RWPE2 (cell line): ENCODE measurements around the gene POLR1B.
"Not testable (repeated sequence)": the region's sequence is repeated elsewhere in the genome, so short reads cannot be mapped to it uniquely, and the experiment has no call there.

ENCODE experiments used
- ATAC-seq: fragments of 200-7000 bp; cut with Tn5 transposase; 3 replicates; pipeline ENCODE4 v1.9.1; 2021; ENCODE audit warnings: low read depth
- DNase-seq: peaks from one replicate; pipeline ENCODE4 v3.0.0-alpha.2; 2020; ENCODE audit warnings: low spot score
- H3K27ac ChIP-seq: fragments of 450-650 bp; 2 replicates; pipeline ENCODE4 v1.5.1; 2017; ENCODE audit warnings: mild to moderate bottlenecking; ENCODE audit not compliant: poor library complexity, severe bottlenecking
- H3K27me3 ChIP-seq: fragments of 250-450 bp; sonication (Bioruptor Pico); 2 replicates; pipeline ENCODE4 v1.5.1; 2021; ENCODE audit warnings: mild to moderate bottlenecking, moderate library complexity; ENCODE audit not compliant: insufficient read depth, poor library complexity, severe bottlenecking
- H3K36me3 ChIP-seq: fragments of 250-450 bp; sonication (Bioruptor Pico); 2 replicates; pipeline ENCODE4 v1.5.1; 2020; ENCODE audit warnings: low read depth, mild to moderate bottlenecking, moderate library complexity
- H3K4me1 ChIP-seq: fragments of 250-450 bp; sonication (Bioruptor Pico); 2 replicates; pipeline ENCODE4 v1.5.1; 2021; ENCODE audit warnings: mild to moderate bottlenecking, moderate library complexity; ENCODE audit not compliant: insufficient read depth, poor library complexity, severe bottlenecking
- H3K4me3 ChIP-seq: fragments of 250-450 bp; sonication (Bioruptor Pico); 2 replicates; pipeline ENCODE4 v1.5.1; 2021; ENCODE audit warnings: mild to moderate bottlenecking, moderate library complexity; ENCODE audit not compliant: severe bottlenecking
- H3K9me3 ChIP-seq: fragments of 250-450 bp; sonication (Bioruptor Pico); 2 replicates; pipeline ENCODE4 v1.5.1; 2021; ENCODE audit warnings: mild to moderate bottlenecking, moderate library complexity; ENCODE audit not compliant: severe bottlenecking
- TF ChIP-seq, protein P1 (sequence below): fragments of 450-650 bp; IDR thresholded peaks from one replicate; pipeline ENCODE4 v1.5.1; 2017; ENCODE audit warnings: mild to moderate bottlenecking, moderate library complexity; ENCODE audit not compliant: poor library complexity, severe bottlenecking

POLR1B gene

DNA sequence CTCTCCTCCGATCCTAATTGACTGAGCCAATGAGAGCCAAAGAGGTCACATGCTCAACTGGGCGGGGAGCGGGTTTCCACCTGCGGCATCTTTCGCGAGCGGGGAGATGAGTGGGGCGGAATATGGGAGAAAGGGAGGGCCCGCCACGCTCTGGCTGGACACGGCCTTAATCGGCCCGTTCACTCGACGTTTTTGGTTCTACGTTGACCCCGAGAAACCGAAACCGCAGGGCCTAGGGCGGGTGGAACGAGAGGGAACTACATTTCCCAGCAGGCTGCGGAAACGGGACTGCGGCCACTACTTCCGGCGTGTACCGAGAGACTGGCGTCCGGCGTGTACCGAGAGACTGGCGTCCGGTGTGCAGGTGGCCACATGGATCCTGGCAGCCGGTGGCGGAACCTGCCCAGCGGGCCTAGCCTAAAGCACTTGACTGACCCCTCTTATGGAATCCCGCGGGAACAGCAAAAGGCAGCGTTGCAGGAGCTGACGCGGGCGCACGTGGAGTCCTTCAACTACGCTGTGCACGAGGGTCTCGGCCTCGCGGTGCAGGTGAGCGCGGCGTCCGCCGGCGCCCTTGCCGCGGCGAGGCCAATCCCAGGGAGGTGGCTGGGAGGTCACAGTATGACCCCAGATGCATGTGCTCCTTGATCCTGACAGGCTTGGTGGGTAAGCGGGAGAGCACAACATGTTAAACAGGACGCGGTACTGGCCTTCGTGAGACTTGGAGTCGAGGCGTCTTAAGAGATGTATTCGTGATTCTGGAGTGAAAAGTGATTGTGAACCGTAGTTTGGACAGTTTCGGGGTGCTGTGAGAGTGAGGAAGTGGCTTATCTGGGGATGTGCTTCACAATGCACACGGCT is at the start of gene POLR1B:
Gene POLR1B (plus strand): TSS at position 343 of the 861 bp plus-strand sequence. CDS start 30 bp downstream, at position 373.
- peak; percentile 82 for ATAC-seq
- Histone ChIP-seq H3K27me3 (no peaks in the 10 kb centered on the region), H3K4me1 (peaks cover 13% of the 10 kb centered on the region), H3K27ac (peak within 1 kb of the TSS; percentile 43), H3K4me3 (peak within 1 kb of the TSS; percentile 83), H3K9me3 (no peaks in the 10 kb centered on the region), H3K36me3 (peaks cover 14% of the 10 kb centered on the region)
- peak; percentile 83 for DNase-seq
- TF ChIP-seq, protein P1, sequence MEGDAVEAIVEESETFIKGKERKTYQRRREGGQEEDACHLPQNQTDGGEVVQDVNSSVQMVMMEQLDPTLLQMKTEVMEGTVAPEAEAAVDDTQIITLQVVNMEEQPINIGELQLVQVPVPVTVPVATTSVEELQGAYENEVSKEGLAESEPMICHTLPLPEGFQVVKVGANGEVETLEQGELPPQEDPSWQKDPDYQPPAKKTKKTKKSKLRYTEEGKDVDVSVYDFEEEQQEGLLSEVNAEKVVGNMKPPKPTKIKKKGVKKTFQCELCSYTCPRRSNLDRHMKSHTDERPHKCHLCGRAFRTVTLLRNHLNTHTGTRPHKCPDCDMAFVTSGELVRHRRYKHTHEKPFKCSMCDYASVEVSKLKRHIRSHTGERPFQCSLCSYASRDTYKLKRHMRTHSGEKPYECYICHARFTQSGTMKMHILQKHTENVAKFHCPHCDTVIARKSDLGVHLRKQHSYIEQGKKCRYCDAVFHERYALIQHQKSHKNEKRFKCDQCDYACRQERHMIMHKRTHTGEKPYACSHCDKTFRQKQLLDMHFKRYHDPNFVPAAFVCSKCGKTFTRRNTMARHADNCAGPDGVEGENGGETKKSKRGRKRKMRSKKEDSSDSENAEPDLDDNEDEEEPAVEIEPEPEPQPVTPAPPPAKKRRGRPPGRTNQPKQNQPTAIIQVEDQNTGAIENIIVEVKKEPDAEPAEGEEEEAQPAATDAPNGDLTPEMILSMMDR = no peak

GRCh38 chr2:112493048-112493447 is 49.2 kb upstream of the POLR1B start:
- Histone ChIP-seq H3K4me1 (peaks cover 8% of the 10 kb centered on the region), H3K9me3 (no peaks in the 10 kb centered on the region), H3K4me3 (no peak overlapping the region), H3K36me3 (peaks cover 48% of the 10 kb centered on the region), H3K27ac (no peak overlapping the region), H3K27me3 (no peaks in the 10 kb centered on the region)
- peak; percentile 40; the same call in 1 of the 3 replicates for ATAC-seq
- TF ChIP-seq, protein P1 = no peak
- no peak for DNase-seq

- no peak overlapping the region for H3K4me3 ChIP-seq
- no peak for DNase-seq
These were observed 48.2 kb upstream of the POLR1B start for GRCh38 chr2:112493858-112494648.

DNA sequence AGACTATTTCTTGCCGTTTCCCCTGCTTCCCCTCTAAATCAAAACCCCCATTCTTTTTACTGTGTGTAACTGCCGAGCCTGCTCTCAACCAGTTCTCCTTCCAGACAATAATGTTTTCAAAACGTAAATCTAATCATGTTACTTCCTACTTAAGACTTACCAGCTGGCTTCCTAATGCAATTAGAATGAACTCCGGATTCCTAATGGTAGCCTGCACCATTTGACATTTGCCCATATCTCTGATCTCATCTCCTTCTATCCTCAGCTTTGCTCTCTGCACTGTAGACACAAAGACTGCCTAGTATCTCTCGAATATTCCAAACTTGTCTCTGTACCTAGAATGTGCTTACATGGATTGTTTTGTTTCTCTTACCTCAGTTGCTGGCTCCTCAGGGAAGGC is 47.4 kb upstream of the POLR1B start:
- Histone ChIP-seq H3K36me3 (peaks cover 39% of the 10 kb centered on the region), H3K27ac (no peak overlapping the region), H3K27me3 (no peaks in the 10 kb centered on the region), H3K4me1 (peaks cover 8% of the 10 kb centered on the region), H3K4me3 (no peak overlapping the region), H3K9me3 (no peaks in the 10 kb centered on the region)
- no peak for ATAC-seq
- DNase-seq = no peak
- TF ChIP-seq, protein P1 = no peak

More at GRCh38 chr2:112493858-112494648, 48.2 kb upstream of the POLR1B start:
- ATAC-seq = peak; percentile 84
- H3K27me3 ChIP-seq = no peaks in the 10 kb centered on the region
- peaks cover 8% of the 10 kb centered on the region for H3K4me1 ChIP-seq
- H3K36me3 ChIP-seq = peaks cover 47% of the 10 kb centered on the region
- no peaks in the 10 kb centered on the region for H3K9me3 ChIP-seq
- no peak overlapping the region for H3K27ac ChIP-seq
- TF ChIP-seq, protein P1 = no peak

GRCh38 chr2:112495878-112496277 is 46.4 kb upstream of the POLR1B start:
- not testable (repeated sequence) for DNase-seq, H3K27ac ChIP-seq, H3K4me1 ChIP-seq, H3K4me3 ChIP-seq, H3K27me3 ChIP-seq, H3K9me3 ChIP-seq, ATAC-seq
- peaks cover 33% of the 10 kb centered on the region for H3K36me3 ChIP-seq

- H3K4me3 ChIP-seq, H3K27me3 ChIP-seq, H3K4me1 ChIP-seq, DNase-seq, ATAC-seq, H3K9me3 ChIP-seq, H3K27ac ChIP-seq: not testable (repeated sequence)
- H3K36me3 ChIP-seq = peaks cover 12% of the 10 kb centered on the region
These were observed 41.3 kb upstream of the POLR1B start for GRCh38 chr2:112500850-112501484.
